Measurements from ENCODE around the gene WWC2.

Gene WWC2

GRCh38 chr4:183261953-183262775, 163.1 kb downstream of the WWC2 start:
- peak; percentile 72 for DNase-seq

DNA sequence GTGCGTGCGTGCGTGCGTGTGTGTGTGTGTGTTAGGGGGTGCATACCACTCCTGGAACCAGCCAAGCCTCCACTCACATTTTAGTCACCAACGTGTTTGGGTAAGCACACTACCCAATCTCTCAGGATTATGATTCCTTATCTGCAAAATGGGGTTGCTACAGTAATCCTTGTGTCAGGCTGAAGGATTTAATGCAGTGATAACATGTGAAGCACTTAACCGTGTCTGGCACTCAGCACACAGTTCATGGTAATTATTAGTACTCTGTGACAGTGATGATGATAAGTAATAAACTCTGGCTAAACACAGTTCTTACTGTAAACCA, 163.7 kb downstream of the WWC2 start:
- DNase-seq = no peak

GRCh38 chr4:183263787-183264386, 164.8 kb downstream of the WWC2 start:
- no peak for DNase-seq

GRCh38 chr4:183264614-183265013, 165.6 kb downstream of the WWC2 start:
- no peak for DNase-seq

GRCh38 chr4:183266371-183266770, 167.3 kb downstream of the WWC2 start:
- DNase-seq = no peak

GRCh38 chr4:183268556-183268955, 169.5 kb downstream of the WWC2 start:
- DNase-seq = no peak

- DNase-seq = no peak
Observed at GRCh38 chr4:183272384-183272783, 173.3 kb downstream of the WWC2 start.

DNA sequence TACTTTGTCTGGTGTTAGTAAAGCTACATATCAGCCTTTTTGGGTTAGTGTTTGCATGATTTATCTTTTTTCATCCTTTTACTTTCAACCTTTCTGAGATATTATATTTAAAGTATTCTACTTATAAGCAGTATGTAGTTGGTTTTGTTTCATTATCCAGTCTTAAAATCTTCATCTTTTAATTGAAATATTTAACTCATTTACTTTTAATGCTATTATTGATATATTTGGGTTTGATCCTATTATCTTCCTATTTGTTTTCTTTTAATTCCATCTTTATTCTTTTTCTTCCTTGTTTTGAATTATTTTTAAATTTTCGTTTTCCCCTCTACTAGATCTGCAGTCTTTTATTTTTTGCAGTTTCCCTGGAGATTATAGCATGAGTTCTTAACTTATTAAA, 177.0 kb downstream of the WWC2 start:
- no peak for DNase-seq

DNA sequence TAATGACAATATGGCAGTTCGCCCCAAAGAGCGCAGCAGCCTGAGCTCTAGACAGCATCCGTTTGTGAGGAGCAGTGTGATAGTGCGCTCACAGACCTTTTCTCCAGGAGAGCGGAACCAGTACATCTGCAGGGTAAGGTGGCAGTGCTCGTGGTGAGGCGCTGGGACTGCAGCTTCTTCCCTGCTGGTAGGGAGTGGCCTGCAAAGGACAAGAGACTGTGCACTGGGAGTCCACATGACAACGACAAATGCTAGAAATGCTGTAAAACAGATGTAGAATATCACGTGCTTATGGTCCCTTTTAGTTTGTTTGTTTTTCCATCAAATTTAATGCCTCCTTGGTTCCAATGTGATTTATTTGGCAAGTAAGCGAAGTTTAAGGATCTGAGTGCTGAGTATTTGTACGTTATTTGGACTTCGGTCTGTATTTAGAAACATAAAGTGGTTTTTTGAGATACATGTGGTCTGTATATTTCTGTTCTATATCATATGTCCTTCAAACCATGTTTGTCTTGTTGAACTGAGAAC, 185.3 kb downstream of the WWC2 start:
- DNase-seq = no peak

- DNase-seq = no peak
Observed at GRCh38 chr4:183284965-183285364, 185.9 kb downstream of the WWC2 start.

DNA sequence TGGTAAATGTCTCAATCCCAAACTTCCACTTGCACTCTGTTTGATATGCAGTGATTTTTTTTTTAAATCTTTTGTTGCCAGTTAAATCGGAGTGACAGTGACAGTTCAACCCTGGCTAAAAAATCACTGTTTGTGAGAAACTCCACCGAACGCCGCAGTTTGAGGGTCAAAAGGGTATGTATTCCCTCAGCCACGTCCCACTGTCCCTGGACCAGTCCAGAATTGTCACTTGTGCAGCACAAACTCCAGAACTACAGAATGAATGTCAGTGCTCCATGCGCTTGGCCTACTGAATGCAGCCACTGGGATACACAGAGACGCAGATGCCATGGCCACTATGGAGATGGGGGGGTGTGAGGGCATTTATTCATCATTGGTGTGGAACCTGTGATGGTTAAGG, 186.8 kb downstream of the WWC2 start:
- no peak for DNase-seq

DNA sequence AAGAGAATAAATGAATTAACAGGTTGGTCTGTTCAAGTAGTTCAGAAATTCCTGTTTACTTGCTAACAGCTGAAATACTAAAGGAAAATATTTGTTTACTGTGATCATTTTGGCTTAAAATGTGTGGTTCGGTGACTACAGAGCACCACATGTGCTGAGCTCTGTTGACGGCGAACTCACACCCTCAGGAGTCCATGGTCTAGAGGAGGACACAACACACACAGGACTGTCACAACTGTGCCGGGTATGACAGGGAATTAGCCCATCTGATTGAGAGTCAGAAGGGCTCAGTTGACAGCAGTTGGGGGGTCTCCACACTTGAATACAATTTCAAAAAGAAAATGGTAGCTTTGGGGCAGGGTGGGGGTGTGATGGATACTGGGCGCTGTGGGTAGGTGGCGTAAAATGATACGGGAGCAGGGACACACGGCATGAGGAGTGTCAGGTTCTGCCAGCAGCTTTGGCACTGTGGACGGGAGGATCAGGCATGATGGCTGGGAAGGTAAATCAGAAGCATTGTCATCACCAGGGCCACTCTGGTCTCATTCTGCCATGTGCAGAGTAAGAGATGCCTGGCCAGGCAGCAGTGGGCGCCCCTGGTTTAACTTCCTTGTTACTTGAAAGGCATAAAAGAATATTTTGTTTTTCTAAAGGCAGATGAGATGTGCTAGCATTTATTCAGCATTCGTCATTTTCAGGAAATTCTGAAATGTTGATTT, 187.7 kb downstream of the WWC2 start:
- DNase-seq = no peak

DNA sequence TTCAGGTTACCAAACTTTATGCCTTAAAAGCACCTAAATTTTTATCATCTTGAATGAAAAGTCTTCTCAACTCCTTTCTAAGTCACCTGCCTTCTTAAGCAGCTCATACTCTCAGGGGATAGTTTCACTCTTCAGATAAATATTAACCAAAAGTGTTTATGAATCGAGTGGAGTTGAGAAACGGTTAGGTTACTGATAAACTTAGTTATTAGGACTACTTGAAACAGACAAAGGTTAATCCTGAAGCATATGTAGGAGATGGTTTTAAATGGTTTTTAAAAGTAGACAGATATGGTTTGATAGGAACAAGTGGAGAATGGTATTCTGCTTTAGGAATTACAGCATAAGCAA, 188.2 kb downstream of the WWC2 start:
- DNase-seq = no peak

DNA sequence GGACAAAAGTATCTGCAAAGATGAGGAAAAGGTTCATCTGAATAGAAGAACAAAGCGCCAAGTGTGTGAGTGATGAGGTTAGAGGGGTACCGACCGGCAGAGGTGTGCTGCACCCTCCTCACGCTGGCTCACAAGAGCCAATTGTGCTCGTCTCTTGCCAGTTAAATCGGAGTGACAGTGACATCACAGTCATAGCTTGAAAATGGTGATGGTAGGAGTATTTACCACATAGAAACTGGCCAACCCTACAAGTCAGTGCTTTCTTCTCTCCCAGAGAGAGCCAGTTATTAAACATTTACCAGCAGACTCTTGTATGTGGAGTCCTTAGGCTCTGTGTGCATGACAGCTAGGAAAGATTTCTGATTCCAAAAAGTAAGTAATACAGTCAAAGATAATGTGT, 188.6 kb downstream of the WWC2 start:
- DNase-seq = no peak

DNA sequence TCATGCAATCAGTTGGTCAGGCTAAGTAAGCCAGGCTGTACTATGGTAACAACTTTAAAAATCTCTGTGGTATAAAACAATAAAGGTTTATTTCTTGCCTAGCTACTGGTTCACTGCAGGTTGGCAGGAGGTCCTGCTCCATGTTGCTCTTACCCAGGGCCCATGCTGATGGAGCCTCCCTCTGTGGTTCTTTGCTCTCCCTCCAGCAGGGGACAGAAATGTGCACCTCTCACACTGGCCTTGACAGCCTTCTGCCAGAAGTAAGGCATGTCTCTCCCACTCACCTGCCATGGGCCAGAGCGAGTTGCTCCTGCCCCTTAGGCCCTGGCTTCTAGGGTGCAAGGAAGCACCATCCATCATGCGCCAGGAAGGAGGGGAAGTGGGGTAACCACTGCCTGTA, 189.9 kb downstream of the WWC2 start:
- no peak for DNase-seq

DNA sequence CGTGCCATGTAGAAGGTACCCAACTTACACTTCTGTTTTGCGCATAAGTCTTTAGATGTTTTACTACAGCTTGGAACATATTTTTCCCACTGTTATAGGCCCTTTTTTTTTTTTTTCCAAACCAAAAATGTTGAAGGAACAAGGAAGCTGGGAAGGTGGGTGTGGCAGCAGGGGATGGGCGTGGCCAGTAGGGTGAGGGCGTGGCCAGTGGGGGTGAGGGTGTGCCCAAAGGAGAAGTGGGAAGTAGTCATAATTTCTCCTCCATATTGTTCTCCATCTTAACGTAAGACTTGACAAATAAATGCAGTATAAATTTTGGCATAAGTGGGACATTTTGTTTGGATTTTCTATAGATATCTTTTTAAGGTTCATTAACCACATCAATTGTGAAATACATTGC, 190.6 kb downstream of the WWC2 start:
- no peak for DNase-seq

DNA sequence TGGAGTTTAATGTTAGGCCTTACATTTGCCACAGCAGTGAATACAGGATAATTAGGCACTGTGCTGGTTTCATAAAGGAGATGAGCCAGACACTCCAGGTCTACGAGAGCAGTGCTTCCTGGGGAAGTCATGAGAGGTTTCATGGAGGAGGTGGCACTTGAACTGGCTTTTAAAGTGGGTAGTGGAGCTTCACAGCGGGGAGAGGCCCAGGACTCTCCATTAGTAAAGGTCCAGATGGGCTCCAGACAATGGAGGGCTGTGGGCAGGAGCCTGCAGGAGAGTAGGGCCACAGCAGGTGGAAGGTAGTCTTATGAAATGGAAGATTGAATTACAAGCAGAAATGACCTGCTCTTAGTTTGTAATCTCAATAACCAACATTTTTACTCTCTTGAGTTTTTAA, 192.0 kb downstream of the WWC2 start:
- DNase-seq = no peak

GRCh38 chr4:183295711-183296110, 196.7 kb downstream of the WWC2 start:
- no peak for DNase-seq

GRCh38 chr4:183297675-183298074, 198.6 kb downstream of the WWC2 start:
- DNase-seq = no peak

GRCh38 chr4:183299464-183299863, 200.4 kb downstream of the WWC2 start:
- no peak for DNase-seq

DNA sequence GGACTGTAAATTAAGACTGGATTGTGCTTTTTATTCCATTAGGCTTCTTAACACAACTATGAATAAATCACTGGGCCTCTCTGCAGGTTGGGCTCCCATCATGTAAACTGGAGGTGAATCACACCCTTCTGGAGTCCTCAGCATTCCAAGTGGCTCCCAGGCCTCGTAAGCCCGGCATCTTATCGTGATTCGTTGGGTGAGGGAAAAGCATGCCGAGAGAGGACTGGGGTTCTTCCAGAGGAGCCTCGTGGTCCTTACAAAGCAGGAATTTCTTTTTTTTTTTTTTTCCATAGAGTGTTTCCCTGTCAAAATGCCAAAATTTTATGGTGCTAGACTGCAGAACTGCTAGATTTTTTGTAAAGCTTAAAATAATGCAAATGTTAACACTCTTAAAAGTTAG, 201.0 kb downstream of the WWC2 start:
- no peak for DNase-seq

DNA sequence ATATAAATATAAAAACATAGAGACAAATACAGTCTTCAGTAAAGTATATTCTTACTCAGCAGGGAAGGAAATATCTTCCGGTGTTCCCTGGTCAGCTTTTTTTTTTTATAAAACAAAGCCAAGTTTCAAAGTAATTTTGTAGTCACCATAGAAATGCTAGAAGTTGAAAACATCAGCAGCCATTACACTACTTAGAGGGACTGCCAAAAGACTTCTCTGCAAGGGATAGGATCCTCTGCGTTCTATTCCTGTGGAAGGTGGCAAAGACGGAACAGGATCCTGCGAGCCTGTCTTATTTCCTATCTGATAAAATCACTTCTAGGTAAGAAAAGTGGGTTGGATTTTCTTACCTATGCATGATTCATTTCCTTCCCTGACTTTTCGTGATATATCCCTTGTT, 201.6 kb downstream of the WWC2 start:
- no peak for DNase-seq

DNA sequence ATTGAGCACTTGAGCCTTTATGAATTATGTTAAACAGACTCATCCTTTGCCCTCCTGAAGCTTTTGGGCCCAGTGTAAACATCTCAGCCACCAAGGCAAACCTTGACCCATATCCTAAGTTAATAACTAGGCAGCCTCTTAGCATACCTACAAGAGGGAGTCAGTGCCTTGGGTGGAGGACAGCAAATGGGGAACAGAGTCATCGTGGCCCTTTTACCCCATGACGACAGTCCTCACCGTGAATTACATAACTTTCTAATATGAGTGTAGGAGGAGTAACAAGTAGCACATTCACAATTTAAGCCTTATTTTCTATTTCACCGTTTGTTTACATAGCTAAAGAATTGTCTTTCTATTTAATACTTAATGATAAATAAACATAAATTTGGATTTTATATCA, 204.2 kb downstream of the WWC2 start:
- DNase-seq = no peak

DNA sequence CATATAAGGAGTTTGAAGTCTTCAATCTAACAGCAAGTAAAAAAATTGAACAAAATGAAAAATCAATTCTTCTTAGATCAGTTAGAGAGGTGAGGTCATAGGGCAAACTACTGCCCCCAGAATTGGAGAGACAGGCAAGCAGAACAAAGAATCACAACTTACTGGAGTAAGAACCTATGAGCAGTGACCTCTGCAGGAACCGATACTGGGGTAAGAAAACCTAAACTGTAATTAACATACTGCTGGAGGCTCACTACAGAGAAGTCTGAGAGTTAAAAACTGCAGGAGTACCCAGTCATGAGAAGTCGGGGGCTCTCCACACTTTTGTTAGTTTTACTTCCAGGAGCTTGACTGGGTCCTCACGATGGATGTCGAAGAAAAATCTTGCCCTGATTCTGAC, 205.0 kb downstream of the WWC2 start:
- DNase-seq = no peak

All from CD4-positive, alpha-beta T cell treated with Interleukin-17A for 1 hour (primary cell).